ENCODE measurements around the gene ALDH9A1. TPM values are rescaled to one million over a fixed set of nuclear protein-coding genes. Genes with fewer than 3 reads are reported as not detected.
A peak's percentile ranks its signal among the peaks of the same experiment; 100 is the strongest.

ALDH9A1 gene
- total and polyA plus RNA-seq, 2 donors (not counting 3 experiments of a cell fraction or from before 2014, with no cell fraction given) = 25.5 to 47.4 TPM

GRCh38 chr1:165629848-165630628, 68.3 kb downstream of the ALDH9A1 start:
- no peaks in the 10 kb centered on the region for H3K9me1 ChIP-seq (replicated peaks; ENCODE audit: control insufficient read depth, extremely low read depth, insufficient read depth, low read length)
- H4K20me1 ChIP-seq (replicated peaks; ENCODE audit: control insufficient read depth, extremely low read depth, insufficient read depth, low read length) = no peaks in the 10 kb centered on the region
- no peaks in the 10 kb centered on the region for H3K9me3 ChIP-seq (replicated peaks; ENCODE audit: control insufficient read depth, insufficient read depth, low read length)
- no peaks in the 10 kb centered on the region for H3K36me3 ChIP-seq (ENCODE audit: control insufficient read depth in 2 of 2, extremely low read depth in 1 of 2, insufficient read depth in 2 of 2, low read length in 2 of 2)
- H3K27ac ChIP-seq (ENCODE audit: insufficient read depth, low read depth, low read length) = peak overlapping the region; percentile 73
- H3K27me3 ChIP-seq (ENCODE audit: control insufficient read depth in 2 of 2, insufficient read depth in 2 of 2, low read length in 2 of 2) = peaks cover 4 to 9% of the 10 kb centered on the region in 2 experiments
- H3K9ac ChIP-seq (replicated peaks; ENCODE audit: extremely low read depth, insufficient read depth, low read length) = peak overlapping the region; percentile 76
- FAIRE-seq = peak; percentile 48
- H3K4me2 ChIP-seq (ENCODE audit: insufficient read depth, low read length) = peak overlapping the region; percentile 87
- intact Hi-C loops (cut with micrococcal nuclease) = loop anchor here (1.0 kb wide), 2 partner anchors 29 to 197 kb away; partner anchors contain the start of gene UCK2
- TF ChIP-seq FOS (IDR thresholded peaks at IDR 0.05; ENCODE audit: borderline replicate concordance, insufficient read depth, low read length) (no peak), MYC (IDR thresholded peaks at IDR 0.05; ENCODE audit: low read depth, low read length) (no peak)
- CTCF ChIA-PET = interaction anchor here (1.0 to 3.3 kb wide), 4 partner anchors 18 to 237 kb away, joined by 4 to 20 read pairs (median 6); no protein-coding TSS in a partner anchor
- TSS peak; percentile 74 for BruUV-seq (replicated peaks)
- H2AFZ ChIP-seq (ENCODE audit: low read depth, low read length) = peak overlapping the region; percentile 94
- no peak for DNase-seq (ENCODE audit: low read depth, low spot score)
- dilution Hi-C loops (cut with MboI; ENCODE audit: extremely low pct_ligation_motif_present, low sequenced_read_pairs) = no loop called here
- H3K79me2 ChIP-seq (ENCODE audit: control insufficient read depth, insufficient read depth, low read length) = peaks cover 27% of the 10 kb centered on the region
- POLR2A ChIA-PET = no interaction called here
- peaks cover 19% of the 10 kb centered on the region for H3K4me1 ChIP-seq (ENCODE audit: control insufficient read depth, extremely low read depth, insufficient read depth, low read length)
- H3K4me3 ChIP-seq (replicated peaks in 1 of 3; ENCODE audit: insufficient read depth in 1 of 3, low read depth in 1 of 3, low read length in 3 of 3) = peak overlapping the region; percentile 88 to 94 (median 89)

GRCh38 chr1:165629151-165629550, 69.2 kb downstream of the ALDH9A1 start:
- Histone ChIP-seq H3K9me3 (replicated peaks; ENCODE audit: control insufficient read depth, insufficient read depth, low read length) (no peaks in the 10 kb centered on the region), H3K4me2 (ENCODE audit: insufficient read depth, low read length) (no peak overlapping the region), H3K27me3 (ENCODE audit: control insufficient read depth in 2 of 2, insufficient read depth in 2 of 2, low read length in 2 of 2) (peaks cover 4 to 12% of the 10 kb centered on the region in 2 experiments), H3K79me2 (ENCODE audit: control insufficient read depth, insufficient read depth, low read length) (peaks cover 23% of the 10 kb centered on the region), H3K4me3 (replicated peaks in 1 of 3; ENCODE audit: insufficient read depth in 1 of 3, low read depth in 1 of 3, low read length in 3 of 3) (no peak overlapping the region), H3K27ac (ENCODE audit: insufficient read depth, low read depth, low read length) (no peak overlapping the region), H3K9me1 (replicated peaks; ENCODE audit: control insufficient read depth, extremely low read depth, insufficient read depth, low read length) (no peaks in the 10 kb centered on the region), H3K36me3 (ENCODE audit: control insufficient read depth in 2 of 2, extremely low read depth in 1 of 2, insufficient read depth in 2 of 2, low read length in 2 of 2) (no peaks in the 10 kb centered on the region), H2AFZ (ENCODE audit: low read depth, low read length) (no peak overlapping the region), H3K9ac (replicated peaks; ENCODE audit: extremely low read depth, insufficient read depth, low read length) (no peak overlapping the region), H3K4me1 (ENCODE audit: control insufficient read depth, extremely low read depth, insufficient read depth, low read length) (peaks cover 19% of the 10 kb centered on the region), H4K20me1 (replicated peaks; ENCODE audit: control insufficient read depth, extremely low read depth, insufficient read depth, low read length) (no peaks in the 10 kb centered on the region)
- TF ChIP-seq EZH2 (IDR thresholded peaks at IDR 0.05; ENCODE audit: borderline replicate concordance, low read depth, low read length, severe bottlenecking) (no peak), CTCF (IDR thresholded peaks at IDR 0.05; ENCODE audit: extremely low read depth in 1 of 2, insufficient read depth in 1 of 2, low read depth in 1 of 2, low read length in 2 of 2) (no peak), POLR2A (IDR thresholded peaks at IDR 0.05; ENCODE audit: low read depth, low read length) (no peak), POLR2AphosphoS5 (IDR thresholded peaks at IDR 0.05; ENCODE audit: insufficient read depth, low read depth, low read length) (no peak), MAX (IDR thresholded peaks at IDR 0.05; ENCODE audit: insufficient read depth, insufficient read length) (no peak), JUN (IDR thresholded peaks at IDR 0.05; ENCODE audit: borderline replicate concordance, insufficient read depth, insufficient read length, low read depth) (no peak), GATA2 (IDR thresholded peaks at IDR 0.05; ENCODE audit: insufficient read depth, insufficient read length, low read depth, low read length) (no peak), FOS (IDR thresholded peaks at IDR 0.05; ENCODE audit: borderline replicate concordance, insufficient read depth, low read length) (no peak)
- BruUV-seq (replicated peaks) = no TSS peak
- FAIRE-seq = no peak
- dilution Hi-C loops (cut with MboI; ENCODE audit: extremely low pct_ligation_motif_present, low sequenced_read_pairs) (no loop called here), intact Hi-C loops (cut with micrococcal nuclease) (no loop called here)
- DNase-seq (ENCODE audit: low read depth, low spot score) = no peak
- CTCF ChIA-PET = no interaction called here
- POLR2A ChIA-PET = no interaction called here

Measured in endothelial cell of umbilical vein (primary cell).